Fibroblast of upper back skin (primary cell): ENCODE measurements around the gene PACSIN2.
"Not testable (repeated sequence)": the region's sequence is repeated elsewhere in the genome, so short reads cannot be mapped to it uniquely, and the experiment has no call there.

Experiments used
- DNase-seq: peaks from one replicate; pipeline ENCODE4 v3.0.0-alpha.2; 2013

Gene PACSIN2

GRCh38 chr22:42922374-42923191 lies 92.4 kb downstream of the PACSIN2 start:
- no peak for DNase-seq

GRCh38 chr22:42920101-42920820 lies 94.7 kb downstream of the PACSIN2 start:
- peak; percentile 40 for DNase-seq

GRCh38 chr22:42919199-42919598 lies 95.8 kb downstream of the PACSIN2 start:
- no peak for DNase-seq

GRCh38 chr22:42918500-42918899 lies 96.4 kb downstream of the PACSIN2 start:
- no peak for DNase-seq

GRCh38 chr22:42917358-42917757 lies 97.6 kb downstream of the PACSIN2 start:
- DNase-seq: not testable (repeated sequence)

GRCh38 chr22:42915980-42916765 lies 98.8 kb downstream of the PACSIN2 start:
- no peak for DNase-seq

GRCh38 chr22:42914511-42915076 lies 100.4 kb downstream of the PACSIN2 start:
- no peak for DNase-seq

GRCh38 chr22:42913874-42914510 lies 101.0 kb downstream of the PACSIN2 start:
- DNase-seq: no peak

- peak; percentile 44 for DNase-seq
Observed at GRCh38 chr22:42912059-42912458, 102.9 kb downstream of the PACSIN2 start.

- DNase-seq: no peak
Observed at GRCh38 chr22:42910221-42910942, 104.6 kb downstream of the PACSIN2 start.

- no peak for DNase-seq
Observed at GRCh38 chr22:42909363-42910058, 105.4 kb downstream of the PACSIN2 start.

- no peak for DNase-seq
Observed at GRCh38 chr22:42908374-42908746, 106.6 kb downstream of the PACSIN2 start.

- no peak for DNase-seq
Observed at GRCh38 chr22:42907404-42908373, 107.3 kb downstream of the PACSIN2 start.

GRCh38 chr22:42906605-42907348 lies 108.2 kb downstream of the PACSIN2 start:
- peak; percentile 43 for DNase-seq

GRCh38 chr22:42905702-42906183 lies 109.2 kb downstream of the PACSIN2 start:
- no peak for DNase-seq

- no peak for DNase-seq
Observed at GRCh38 chr22:42905217-42905616, 109.7 kb downstream of the PACSIN2 start.

GRCh38 chr22:42904050-42904449 lies 110.9 kb downstream of the PACSIN2 start:
- no peak for DNase-seq

- peak; percentile 74 for DNase-seq
Observed at GRCh38 chr22:42902875-42903510, 112.0 kb downstream of the PACSIN2 start.
